ENCODE measurements around the gene HPF1.

Gene HPF1

DNA sequence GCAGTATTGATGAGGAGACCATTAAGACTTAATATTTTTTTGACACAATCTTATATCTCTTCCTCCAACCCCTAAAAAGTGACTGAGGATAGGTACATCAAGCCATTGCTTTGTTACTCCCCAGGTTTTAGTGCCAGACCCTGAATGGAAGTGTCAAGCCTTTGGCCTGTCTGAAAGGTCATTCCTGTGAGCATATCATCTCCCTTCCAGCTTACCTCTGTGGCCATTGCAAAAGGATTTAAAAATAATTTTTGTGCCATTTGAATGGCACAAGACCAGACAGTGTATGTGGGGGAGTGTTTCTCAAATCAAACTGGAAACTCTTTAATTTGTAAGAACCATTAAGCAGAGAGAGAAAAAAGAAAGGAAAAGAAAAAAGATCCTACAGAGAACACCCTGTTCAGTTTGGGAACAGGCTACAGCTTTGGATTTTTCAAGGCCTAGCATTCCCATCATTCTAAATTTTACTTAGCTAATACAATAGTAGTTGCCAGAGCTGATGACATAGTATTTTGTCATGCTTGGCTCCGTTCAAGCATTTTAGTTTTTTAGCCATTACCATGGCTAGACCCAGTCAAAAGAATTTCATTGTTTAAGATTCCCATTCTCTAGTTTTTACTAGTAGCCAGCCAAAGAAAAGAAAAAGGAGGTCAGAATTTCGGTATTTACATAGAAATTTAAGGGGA, 49.6 kb downstream of the HPF1 start:
- H3K27ac Mint-ChIP-seq: no peak overlapping the region
- H3K36me3 Mint-ChIP-seq (ENCODE audit: low read depth): peaks cover 7% of the 10 kb centered on the region
- H3K9me3 Mint-ChIP-seq: no peaks in the 10 kb centered on the region
- peaks cover 2% of the 10 kb centered on the region for H3K4me1 Mint-ChIP-seq (ENCODE audit: low read depth)
- no peak overlapping the region for H3K4me3 Mint-ChIP-seq
- no peaks in the 10 kb centered on the region for H3K27me3 Mint-ChIP-seq (ENCODE audit: low read depth)

GRCh38 chr4:169698331-169698730, 59.4 kb downstream of the HPF1 start:
- no peak overlapping the region for H3K27ac Mint-ChIP-seq
- peaks cover 2% of the 10 kb centered on the region for H3K4me1 Mint-ChIP-seq (ENCODE audit: low read depth)
- H3K36me3 Mint-ChIP-seq (ENCODE audit: low read depth): peaks cover 20% of the 10 kb centered on the region

GRCh38 chr4:169690787-169691186, 67.0 kb downstream of the HPF1 start:
- H3K27ac Mint-ChIP-seq: no peak overlapping the region
- no peaks in the 10 kb centered on the region for H3K9me3 Mint-ChIP-seq
- H3K4me3 Mint-ChIP-seq: no peak overlapping the region
- H3K27me3 Mint-ChIP-seq (ENCODE audit: low read depth): no peaks in the 10 kb centered on the region
- peaks cover 3% of the 10 kb centered on the region for H3K4me1 Mint-ChIP-seq (ENCODE audit: low read depth)
- peaks cover 18% of the 10 kb centered on the region for H3K36me3 Mint-ChIP-seq (ENCODE audit: low read depth)

More at GRCh38 chr4:169698331-169698730, 59.4 kb downstream of the HPF1 start:
- Mint-ChIP-seq H3K4me3 (no peak overlapping the region), H3K27me3 (ENCODE audit: low read depth) (no peaks in the 10 kb centered on the region), H3K9me3 (no peaks in the 10 kb centered on the region)

- Mint-ChIP-seq H3K9me3 (no peaks in the 10 kb centered on the region), H3K4me3 (no peak overlapping the region), H3K27ac (no peak overlapping the region), H3K36me3 (ENCODE audit: low read depth) (peaks cover 18% of the 10 kb centered on the region), H3K4me1 (ENCODE audit: low read depth) (peaks cover 3% of the 10 kb centered on the region), H3K27me3 (ENCODE audit: low read depth) (no peaks in the 10 kb centered on the region)
Measured at GRCh38 chr4:169689681-169690080, 68.1 kb downstream of the HPF1 start.

DNA sequence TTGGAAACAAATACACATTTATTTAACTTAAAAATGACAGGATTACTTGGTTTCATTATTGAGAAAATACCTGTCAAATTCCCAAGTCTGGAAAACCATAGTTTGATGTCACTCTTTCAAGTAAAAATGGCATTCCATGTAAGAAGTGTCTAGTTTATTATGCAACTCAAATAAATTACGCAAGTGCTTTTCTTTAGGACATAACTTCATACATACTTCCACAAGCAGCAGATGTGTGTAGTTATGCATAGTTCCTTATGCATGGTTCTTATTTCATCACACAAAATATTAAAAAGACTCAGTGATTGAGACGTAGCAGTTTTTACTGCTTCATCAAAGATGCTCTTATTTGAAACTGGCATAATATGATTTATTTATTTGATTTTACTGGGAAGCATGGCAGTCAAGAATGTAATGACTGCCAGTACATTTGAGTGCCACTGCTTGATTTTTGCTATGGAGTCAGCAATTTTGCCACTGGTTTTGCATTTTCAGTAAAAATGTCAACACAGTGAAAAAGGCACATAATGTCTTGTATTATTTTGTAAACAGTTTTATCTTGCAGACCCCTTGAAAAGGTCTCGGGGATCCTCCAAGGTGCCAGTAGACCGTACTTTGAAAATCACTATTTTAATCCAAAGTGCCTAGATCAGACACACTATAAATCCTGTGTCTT, 75.2 kb downstream of the HPF1 start:
- H3K4me3 Mint-ChIP-seq: no peak overlapping the region
- H3K27ac Mint-ChIP-seq: no peak overlapping the region
- H3K9me3 Mint-ChIP-seq: no peaks in the 10 kb centered on the region
- H3K4me1 Mint-ChIP-seq (ENCODE audit: low read depth): no peaks in the 10 kb centered on the region
- peaks cover 19% of the 10 kb centered on the region for H3K36me3 Mint-ChIP-seq (ENCODE audit: low read depth)
- H3K27me3 Mint-ChIP-seq (ENCODE audit: low read depth): no peaks in the 10 kb centered on the region
